H9 (cell line): ENCODE results near the gene EPB41L4A. TPM values are rescaled to one million over a fixed set of nuclear protein-coding genes. Genes with fewer than 3 reads are reported as not detected.

Experiments used
- DNase-seq: peaks from one replicate; pipeline ENCODE4 v3.0.0-alpha.2; 2017
- H2AFZ ChIP-seq: one replicate; pipeline ENCODE4 v1.6.1; 2013; ENCODE audit warnings: mild to moderate bottlenecking, low read length, control low read depth, moderate library complexity
- H2AK5ac ChIP-seq: 2 replicates; pipeline ENCODE4 v1.6.1; 2013; ENCODE audit warnings: low read length, control low read depth, mixed read lengths; ENCODE audit not compliant: insufficient read length
- H2BK120ac ChIP-seq: one replicate; pipeline ENCODE4 v1.6.1; 2013; ENCODE audit warnings: low read depth, mild to moderate bottlenecking, low read length, control low read depth, inconsistent platforms; ENCODE audit not compliant: poor library complexity, severe bottlenecking
- H2BK12ac ChIP-seq: 2 replicates; pipeline ENCODE4 v1.6.1; 2013; ENCODE audit warnings: low read length, control low read depth, mixed read lengths, low read depth; ENCODE audit not compliant: insufficient read length
- H2BK15ac ChIP-seq: 2 replicates; pipeline ENCODE4 v1.6.1; 2013; ENCODE audit warnings: low read depth, low read length, control low read depth
- H2BK20ac ChIP-seq: one replicate; pipeline ENCODE4 v1.6.1; 2013; ENCODE audit warnings: low read depth, mild to moderate bottlenecking, low read length, control low read depth, inconsistent platforms; ENCODE audit not compliant: poor library complexity, severe bottlenecking
- H2BK5ac ChIP-seq: 2 replicates; pipeline ENCODE4 v1.6.1; 2013; ENCODE audit warnings: low read length, control low read depth, mixed read lengths; ENCODE audit not compliant: insufficient read length
- H3K14ac ChIP-seq: 2 replicates; pipeline ENCODE4 v1.6.1; 2013; ENCODE audit warnings: low read length, control low read depth; ENCODE audit not compliant: insufficient read depth
- H3K18ac ChIP-seq: 2 replicates; pipeline ENCODE4 v1.6.1; 2013; ENCODE audit warnings: low read depth, mild to moderate bottlenecking, mixed read lengths, low read length, control low read depth; ENCODE audit not compliant: insufficient read length
- H3K23ac ChIP-seq: 2 replicates; pipeline ENCODE4 v1.6.1; 2013; ENCODE audit warnings: low read length, control low read depth, mixed read lengths, low read depth; ENCODE audit not compliant: insufficient read length
- H3K23me2 ChIP-seq: 2 replicates; pipeline ENCODE4 v1.6.1; 2013; ENCODE audit warnings: low read depth, mild to moderate bottlenecking, mixed read lengths, low read length, control low read depth; ENCODE audit not compliant: insufficient read length, poor library complexity, severe bottlenecking
- H3K27ac ChIP-seq: 2 replicates; pipeline ENCODE4 v1.5.1; 2013; ENCODE audit warnings: low read length, control low read depth, mixed read lengths, low read depth; ENCODE audit not compliant: insufficient read length
- H3K27me3 ChIP-seq: 2 replicates; pipeline ENCODE4 v1.6.1; 2013; ENCODE audit warnings: low read length, control low read depth, inconsistent platforms; ENCODE audit not compliant: insufficient read depth
- H3K4ac ChIP-seq: 2 replicates; pipeline ENCODE4 v1.6.1; 2013; ENCODE audit warnings: low read depth, mild to moderate bottlenecking, control low read depth, inconsistent platforms, low read length, moderate library complexity
- H3K4me1 ChIP-seq: 2 replicates; pipeline ENCODE4 v1.6.1; 2013; ENCODE audit warnings: low read length, control low read depth, inconsistent platforms; ENCODE audit not compliant: insufficient read depth
- H3K4me2 ChIP-seq: 2 replicates; pipeline ENCODE4 v1.6.1; 2013; ENCODE audit warnings: low read length, control low read depth, mixed read lengths; ENCODE audit not compliant: insufficient read length, insufficient read depth
- H3K56ac ChIP-seq: 2 replicates; pipeline ENCODE4 v1.6.1; 2013; ENCODE audit warnings: low read depth, mild to moderate bottlenecking, mixed read lengths, low read length, control low read depth; ENCODE audit not compliant: insufficient read length
- H3K79me1 ChIP-seq: 2 replicates; pipeline ENCODE4 v1.6.1; 2013; ENCODE audit warnings: low read depth, mild to moderate bottlenecking, moderate library complexity, low read length, control low read depth, inconsistent platforms; ENCODE audit not compliant: insufficient read depth, poor library complexity, severe bottlenecking
- H3K79me2 ChIP-seq: 2 replicates; pipeline ENCODE4 v1.6.1; 2013; ENCODE audit warnings: low read length, control low read depth, inconsistent platforms; ENCODE audit not compliant: insufficient read depth
- H3K9ac ChIP-seq: 2 replicates; pipeline ENCODE4 v1.6.1; 2013; ENCODE audit warnings: low read length, control low read depth, mixed read lengths; ENCODE audit not compliant: insufficient read length; ENCODE audit errors: extremely low read depth
- H3K9me3 ChIP-seq: one replicate; pipeline ENCODE4 v1.6.1; 2013; ENCODE audit warnings: low read depth, low read length, inconsistent platforms; ENCODE audit not compliant: control insufficient read depth
- H3T11ph ChIP-seq: one replicate; pipeline ENCODE4 v1.6.1; 2013; ENCODE audit warnings: mild to moderate bottlenecking, low read length, control low read depth, inconsistent platforms
- H4K20me1 ChIP-seq: one replicate; pipeline ENCODE4 v1.6.1; 2013; ENCODE audit not compliant: control insufficient read depth, insufficient read length, insufficient read depth
- H4K5ac ChIP-seq: 2 replicates; pipeline ENCODE4 v1.6.1; 2013; ENCODE audit warnings: low read depth, mild to moderate bottlenecking, mixed read lengths, low read length, control low read depth; ENCODE audit not compliant: insufficient read length
- H4K8ac ChIP-seq: replicated peaks from 2 replicates; pipeline ENCODE4 v1.6.1; 2013; ENCODE audit warnings: low read length, control low read depth, mixed read lengths, low read depth; ENCODE audit not compliant: insufficient read length
- H4K91ac ChIP-seq: 2 replicates; pipeline ENCODE4 v1.6.1; 2013; ENCODE audit warnings: low read depth, mild to moderate bottlenecking, moderate library complexity, mixed read lengths, low read length, control low read depth; ENCODE audit not compliant: insufficient read length
- H3K27ac Mint-ChIP-seq, 3 experiments: 2 replicates in 2 of 3; 3 replicates in 1 of 3; pipeline ENCODE4 v1.8.0; 2020 to 2021; ENCODE audit warnings: mixed read lengths in 3 of 3, mild to moderate bottlenecking in 1 of 3, moderate library complexity in 1 of 3
- H3K27me3 Mint-ChIP-seq: 2 replicates; pipeline ENCODE4 v1.8.0; 2021; ENCODE audit warnings: low read depth, mild to moderate bottlenecking, moderate library complexity, mixed read lengths
- H3K36me3 Mint-ChIP-seq, 3 experiments: 2 replicates in 2 of 3; 3 replicates in 1 of 3; pipeline ENCODE4 v1.8.0; 2020 to 2021; ENCODE audit warnings: low read depth in 3 of 3, mixed read lengths in 3 of 3; ENCODE audit not compliant: insufficient read depth in 1 of 3
- H3K4me1 Mint-ChIP-seq, 2 experiments: 2 replicates each; pipeline ENCODE4 v1.8.0; 2020; ENCODE audit warnings: mixed read lengths in 2 of 2
- H3K4me3 Mint-ChIP-seq, 2 experiments: 2 replicates in 1 of 2; 3 replicates in 1 of 2; pipeline ENCODE4 v1.8.0; 2020 to 2021; ENCODE audit warnings: mild to moderate bottlenecking in 2 of 2, mixed read lengths in 2 of 2, moderate library complexity in 1 of 2
- H3K9me3 Mint-ChIP-seq, 2 experiments: 2 replicates in 1 of 2; 3 replicates in 1 of 2; pipeline ENCODE4 v1.8.0; 2020; ENCODE audit warnings: mild to moderate bottlenecking in 2 of 2, mixed read lengths in 2 of 2, moderate library complexity in 1 of 2
- CTCF ChIP-seq: fragments of 200-600 bp; sonication (generic); conservative IDR thresholded peaks from 3 replicates; pipeline ENCODE4 v1.8.0; 2021; ENCODE audit warnings: antibody characterized with exemption, mild to moderate bottlenecking
- WGBS: extraction: QIAGEN DNeasy Blood & Tissue Kit; methylation state at CpG from one replicate; pipeline ENCODE4 v1.1.7; 2013; ENCODE audit warnings: missing lambda C conversion rate, low lambda C conversion rate, mixed read lengths; ENCODE audit not compliant: insufficient read length; ENCODE audit errors: extremely low coverage; 5-methylcytosine and 5-hydroxymethylcytosine counted together
- total RNA-seq: library from RNA; stranded (reverse); gene quantifications from 2 replicates; pipeline ENCODE4 v1.2.1, GENCODE V29; 2021

The EPB41L4A gene
- total RNA-seq, 1 experiment from 2014 or later: 4.9 TPM

GRCh38 chr5:112219000-112219399 is 200.1 kb downstream of the EPB41L4A start:
- no peak overlapping the region for H3K56ac ChIP-seq
- H3K27me3 ChIP-seq: no peaks in the 10 kb centered on the region
- H4K5ac ChIP-seq: no peak overlapping the region
- Mint-ChIP-seq H3K36me3 (no peaks in the 10 kb centered on the region; a peak in 1 of 7 replicates), H3K9me3 (no peaks in the 10 kb centered on the region; a peak in 1 of 5 replicates), H3K27ac (no peak overlapping the region), H3K4me3 (no peak overlapping the region), H3K27me3 (no peaks in the 10 kb centered on the region), H3K4me1 (peaks cover 11 to 19% of the 10 kb centered on the region in 2 experiments)
- TF ChIP-seq CTCF: no peak
- DNase-seq: no peak
- no peak overlapping the region for H3K9ac ChIP-seq
- H3K4ac ChIP-seq: no peak overlapping the region
- no peak overlapping the region for H2BK120ac ChIP-seq
- H2BK20ac ChIP-seq: no peak overlapping the region
- no peak overlapping the region for H2BK5ac ChIP-seq
- no CpG with 5 or more reads among the region's 6 CpGs for whole genome bisulfite sequencing
- H3K23ac ChIP-seq: no peak overlapping the region
- H3T11ph ChIP-seq: no peak overlapping the region
- H2BK12ac ChIP-seq: no peak overlapping the region
- H3K4me2 ChIP-seq: no peak overlapping the region
- H3K14ac ChIP-seq: no peak overlapping the region
- H2AFZ ChIP-seq: no peak overlapping the region
- H4K20me1 ChIP-seq: no peaks in the 10 kb centered on the region
- H3K23me2 ChIP-seq: no peaks in the 10 kb centered on the region
- H3K79me1 ChIP-seq: no peaks in the 10 kb centered on the region
- H3K79me2 ChIP-seq: no peaks in the 10 kb centered on the region
- H4K91ac ChIP-seq: no peak overlapping the region
- no peak overlapping the region for H3K18ac ChIP-seq
- no peak overlapping the region for H2BK15ac ChIP-seq
- no peak overlapping the region for H2AK5ac ChIP-seq
- H4K8ac ChIP-seq: no peak overlapping the region
- no peaks in the 10 kb centered on the region for H3K4me1 ChIP-seq
- H3K27ac ChIP-seq: no peak overlapping the region
- no peaks in the 10 kb centered on the region for H3K9me3 ChIP-seq
